H54 (cell line): ENCODE data around the gene GNL3L.
"Not testable (repeated sequence)": the region's sequence is repeated elsewhere in the genome, so short reads cannot be mapped to it uniquely, and the experiment has no call there.

Experiments
- DNase-seq: peaks from one replicate; pipeline ENCODE4 v3.0.0; 2011; ENCODE audit warnings: low spot score, mixed read lengths; ENCODE audit not compliant: insufficient read length
- FAIRE-seq: peaks from 3 replicates; lab custom pipeline; 2011; peaks lifted over from hg19 to GRCh38; lab: Jason Lieb, UNC
- POLR2A ChIP-seq: IDR thresholded peaks from 2 replicates; pipeline ENCODE4 v1.6.1; 2011; ENCODE audit warnings: low read depth, mild to moderate bottlenecking, low read length

The GNL3L gene

DNA sequence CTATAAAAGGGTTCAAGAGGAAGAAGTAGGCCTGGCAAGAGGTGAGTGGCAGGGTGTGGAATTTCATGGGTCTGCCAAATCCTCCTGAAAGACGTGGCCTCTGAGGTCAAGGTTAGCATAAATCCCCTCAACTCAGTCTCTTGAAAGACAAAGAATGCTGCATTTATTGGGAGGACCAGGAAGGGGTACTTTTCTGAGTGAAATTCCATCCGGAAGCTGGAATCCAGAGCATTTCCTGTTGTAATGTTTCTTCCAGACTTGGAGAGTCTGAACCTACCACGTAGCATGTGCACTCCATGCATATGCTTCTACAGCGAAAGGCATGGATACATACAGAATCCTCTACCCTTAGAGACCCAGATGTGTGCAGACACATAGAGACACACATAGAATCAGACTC is 20.6 kb upstream of the GNL3L start:
- DNase-seq (no peak), FAIRE-seq (no peak)
- no peak for TF ChIP-seq POLR2A

DNA sequence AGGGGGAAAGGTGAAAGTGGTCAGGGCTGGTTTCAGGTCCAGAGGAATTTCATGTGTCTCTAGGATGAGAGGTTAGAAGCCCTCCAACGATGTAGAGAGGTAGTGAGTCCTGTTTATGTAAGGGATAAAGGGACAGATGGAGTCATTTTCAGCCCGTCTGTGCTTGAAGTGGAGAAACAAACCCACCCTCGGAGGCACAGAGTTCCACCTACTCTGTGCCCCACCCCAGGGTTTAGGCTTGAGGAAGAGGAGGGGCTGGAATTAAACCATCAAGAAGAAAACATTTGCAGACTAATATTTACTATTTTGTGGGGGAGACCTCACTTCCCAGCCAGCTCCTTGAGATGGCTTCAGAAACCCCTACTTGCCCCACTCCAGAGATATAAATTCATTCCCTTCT is 868 bp upstream of the GNL3L start:
- FAIRE-seq = no peak
- no peak for DNase-seq
- TF ChIP-seq POLR2A = no peak

DNA sequence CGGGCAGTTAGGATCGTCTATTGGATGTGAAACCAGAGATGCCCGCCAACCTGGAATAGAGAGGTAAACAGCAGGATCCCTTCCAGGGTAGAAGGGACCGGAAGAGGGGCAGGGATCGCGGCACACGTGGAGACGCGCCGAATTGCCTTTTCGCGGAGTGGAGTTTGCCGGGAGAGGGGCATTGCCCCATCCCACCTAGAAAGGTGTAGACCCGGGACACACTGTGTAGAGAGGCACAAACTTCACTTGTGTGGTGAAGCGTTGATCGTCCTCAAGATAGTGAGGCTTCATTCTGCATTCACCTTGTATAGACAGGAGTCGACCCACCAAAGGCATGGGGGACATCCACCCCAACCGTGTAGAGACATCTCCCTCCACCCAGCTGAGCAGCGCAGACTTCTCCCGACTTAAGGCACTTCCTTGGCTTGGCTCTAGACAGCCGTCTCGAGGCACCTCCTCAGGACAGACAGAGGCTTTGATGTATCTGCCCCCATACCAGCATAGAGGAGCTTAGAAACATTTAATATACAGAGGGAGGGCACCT is 410 bp downstream of the GNL3L start:
- TF ChIP-seq POLR2A = no peak
- DNase-seq (no peak), FAIRE-seq (no peak)

DNA sequence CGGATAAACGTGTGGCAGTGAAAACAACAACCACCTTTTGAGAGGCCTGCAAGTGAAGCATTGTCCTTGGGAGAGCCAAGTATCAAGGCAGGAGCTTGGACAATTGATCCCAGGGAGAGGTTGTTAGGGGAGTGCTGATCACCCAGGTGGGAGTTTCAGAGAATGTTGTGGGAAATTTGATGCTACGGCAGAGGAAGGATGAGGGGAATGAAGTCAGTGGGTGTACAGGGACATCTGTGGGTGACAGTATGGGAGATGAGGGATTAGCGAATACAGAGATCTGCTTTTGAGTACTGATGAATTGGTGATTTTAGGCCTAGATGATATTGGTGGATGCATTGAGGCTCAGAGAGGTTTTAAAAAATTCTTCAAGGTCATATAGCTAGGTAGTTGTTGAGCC is 4.3 kb downstream of the GNL3L start:
- FAIRE-seq (no peak), DNase-seq (no peak)
- TF ChIP-seq POLR2A = no peak

DNA sequence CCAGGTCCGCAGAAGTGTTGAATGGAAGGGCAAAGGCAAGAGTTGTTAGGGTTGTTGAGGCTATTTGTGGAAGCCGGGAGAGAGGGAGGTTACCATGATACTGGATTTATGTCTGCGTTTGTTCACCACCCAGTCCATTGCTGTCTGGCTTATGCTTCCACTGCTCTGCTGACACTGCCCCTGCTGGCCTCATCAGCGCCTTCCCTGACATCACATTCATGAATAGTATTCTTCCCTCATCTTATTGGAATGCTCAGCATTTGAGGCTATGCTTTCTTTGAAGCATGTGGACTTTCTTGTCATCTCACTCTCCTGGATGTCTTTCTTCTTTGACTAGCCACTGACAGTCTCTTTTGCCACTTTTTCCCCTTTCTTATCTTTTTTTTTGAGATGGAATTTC is 10.3 kb downstream of the GNL3L start:
- DNase-seq = no peak
- no peak for TF ChIP-seq POLR2A
- no peak for FAIRE-seq

DNA sequence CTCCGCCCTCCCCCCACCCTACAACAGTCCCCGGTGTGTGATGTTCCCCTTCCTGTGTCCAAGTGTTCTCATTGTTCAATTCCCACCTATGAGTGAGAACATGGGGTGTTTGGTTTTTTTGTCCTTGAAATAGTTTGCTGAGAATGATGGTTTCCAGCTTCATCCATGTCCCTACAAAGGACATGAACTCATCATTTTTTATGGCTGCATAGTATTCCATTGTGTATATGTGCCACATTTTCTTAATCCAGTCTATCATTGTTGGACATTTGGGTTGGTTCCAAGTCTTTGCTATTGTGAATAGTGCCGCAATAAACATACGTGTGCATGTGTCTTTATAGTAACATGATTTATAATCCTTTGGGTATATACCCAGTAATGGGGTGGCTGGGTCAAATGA is 12.2 kb downstream of the GNL3L start:
- FAIRE-seq, DNase-seq: not testable (repeated sequence)

DNA sequence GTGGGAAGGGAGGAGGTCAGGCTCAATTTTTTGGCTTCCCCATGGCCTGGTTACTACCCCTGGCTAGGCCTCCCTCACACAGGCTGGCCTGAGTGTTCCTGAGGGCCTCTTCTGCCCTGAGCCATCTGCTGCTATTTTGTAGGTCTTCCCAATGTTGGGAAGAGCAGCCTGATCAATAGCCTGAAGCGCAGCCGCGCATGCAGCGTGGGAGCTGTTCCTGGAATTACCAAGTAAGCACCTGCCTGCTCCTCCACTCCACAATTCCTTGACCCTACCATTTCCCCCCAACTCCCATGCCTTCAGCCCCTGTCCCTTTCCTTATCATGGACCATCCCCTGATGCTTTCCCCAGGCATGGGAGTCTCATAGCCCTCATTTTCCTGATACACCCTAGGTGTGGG is 20.8 kb downstream of the GNL3L start:
- DNase-seq (no peak), FAIRE-seq (no peak)
- TF ChIP-seq POLR2A = no peak

DNA sequence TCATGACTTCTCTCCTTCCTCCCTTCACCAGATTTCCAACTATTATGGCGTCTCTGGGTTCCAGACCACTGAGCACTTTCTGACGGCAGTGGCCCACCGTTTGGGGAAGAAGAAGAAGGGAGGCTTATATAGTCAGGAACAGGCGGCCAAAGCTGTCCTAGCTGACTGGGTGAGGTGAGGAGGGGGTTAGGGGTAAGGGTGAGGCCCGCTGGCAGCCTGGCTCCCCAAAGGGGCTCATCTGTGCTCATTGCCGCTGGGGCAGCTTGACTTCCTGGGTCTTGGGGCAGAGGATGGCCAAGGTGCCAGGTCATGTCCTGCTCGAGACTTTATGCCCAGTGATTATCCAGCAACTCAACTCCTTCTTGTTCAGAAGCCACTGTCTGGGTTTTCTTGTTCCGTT is 21.8 kb downstream of the GNL3L start:
- FAIRE-seq (no peak), DNase-seq (no peak)
- TF ChIP-seq POLR2A = no peak

DNA sequence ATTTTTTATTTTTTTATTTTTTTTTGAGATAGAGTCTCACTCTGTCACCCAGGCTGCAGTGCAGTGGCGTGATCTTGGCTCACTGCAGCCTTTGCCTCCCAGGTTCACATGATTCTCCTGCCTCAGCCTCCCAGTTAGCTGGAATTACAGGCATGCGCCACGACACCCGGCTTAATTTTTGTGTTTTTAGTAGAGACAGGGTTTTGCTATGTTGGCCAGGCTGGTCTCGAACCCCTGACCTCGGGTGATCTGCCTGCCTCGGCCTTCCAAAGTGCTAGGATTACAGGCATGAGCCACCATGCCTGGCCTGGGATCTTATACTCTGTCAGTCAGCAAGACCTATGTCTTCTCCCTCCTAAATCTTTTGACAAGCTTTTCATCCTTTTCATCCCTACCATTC is 25.0 kb downstream of the GNL3L start:
- not testable (repeated sequence) for DNase-seq, FAIRE-seq

DNA sequence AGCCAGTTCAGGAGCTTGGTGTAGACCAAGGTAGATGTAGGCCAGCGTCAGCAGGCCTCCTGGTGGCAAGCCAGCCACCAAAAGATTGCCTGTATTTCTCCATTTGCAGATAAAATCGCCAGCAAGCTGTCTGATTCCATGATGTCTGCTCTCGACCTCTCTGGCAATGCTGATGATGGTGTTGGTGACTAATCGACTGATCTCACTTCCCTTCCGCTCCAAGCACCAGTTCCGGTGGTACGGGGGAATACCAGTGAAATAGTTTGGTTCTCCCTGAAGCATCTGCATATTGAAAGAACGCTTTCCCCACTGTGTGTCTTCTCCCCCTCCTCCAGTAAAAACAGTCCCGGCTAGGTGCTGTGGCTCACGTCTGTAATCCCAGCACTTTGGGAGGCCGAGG is 30.4 kb downstream of the GNL3L start:
- TF ChIP-seq POLR2A = no peak
- DNase-seq (no peak), FAIRE-seq (no peak)

DNA sequence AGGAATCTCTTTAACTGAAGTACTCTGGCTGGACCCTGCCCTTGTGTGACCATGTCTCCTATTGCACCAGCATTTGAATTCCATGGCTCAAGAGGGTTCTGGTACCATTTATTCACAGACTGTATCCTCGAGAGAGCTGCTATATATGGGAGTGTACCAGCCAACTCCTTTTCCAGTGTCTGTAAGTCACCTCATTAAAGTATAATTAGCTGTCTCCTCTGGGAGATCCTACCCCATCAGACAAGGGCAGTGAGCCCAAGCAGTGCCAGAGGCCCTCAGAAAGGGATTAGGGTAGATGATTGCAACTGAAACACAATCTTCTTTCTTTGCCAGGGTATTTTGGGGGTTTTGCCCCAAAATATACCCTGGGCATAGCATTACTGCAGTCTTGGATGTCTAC is 31.6 kb downstream of the GNL3L start:
- TF ChIP-seq POLR2A = no peak
- no peak for FAIRE-seq

DNA sequence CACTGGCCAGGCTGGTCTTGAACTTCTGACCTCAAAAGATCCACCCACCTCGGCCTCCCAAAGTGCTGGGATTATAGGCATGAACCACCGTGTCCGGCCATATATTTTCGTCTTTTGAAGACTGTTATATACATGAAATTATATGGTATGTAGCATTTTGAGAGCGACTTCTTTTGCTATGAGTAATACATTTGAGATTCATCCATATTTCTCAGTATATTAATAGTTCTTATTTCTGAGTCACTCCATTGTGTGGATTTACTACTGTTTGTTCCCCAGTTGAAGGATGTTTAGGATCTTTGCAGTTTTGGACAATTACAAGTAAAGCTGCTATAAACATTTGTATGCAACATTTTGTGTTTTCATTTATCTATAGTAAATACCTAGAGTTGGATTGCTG is 34.9 kb downstream of the GNL3L start:
- DNase-seq (peak; percentile 2), FAIRE-seq (no peak)
- no peak for TF ChIP-seq POLR2A

More for the DNA sequence above, 31.6 kb downstream of the GNL3L start:
- no peak for DNase-seq

DNA sequence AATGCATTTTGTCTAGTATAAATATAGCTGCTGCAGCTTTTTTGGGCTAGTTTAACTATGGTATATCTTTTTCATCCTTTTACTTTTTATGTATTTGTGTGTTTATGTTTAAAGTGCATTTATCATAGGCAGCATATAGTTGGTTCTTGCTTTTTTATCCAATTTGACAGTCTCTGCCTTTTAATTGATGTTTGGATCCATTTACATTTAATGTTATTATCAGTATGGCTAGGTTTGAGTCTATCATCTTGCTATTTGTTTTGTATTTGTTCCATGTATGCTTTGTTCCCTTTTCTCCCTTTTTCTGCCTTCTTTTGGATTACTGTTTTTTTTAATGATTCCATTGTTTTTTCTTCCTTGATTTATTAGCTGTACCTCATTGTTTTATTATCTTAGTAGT is 40.3 kb downstream of the GNL3L start:
- TF ChIP-seq POLR2A = no peak
- FAIRE-seq (no peak), DNase-seq (no peak)

DNA sequence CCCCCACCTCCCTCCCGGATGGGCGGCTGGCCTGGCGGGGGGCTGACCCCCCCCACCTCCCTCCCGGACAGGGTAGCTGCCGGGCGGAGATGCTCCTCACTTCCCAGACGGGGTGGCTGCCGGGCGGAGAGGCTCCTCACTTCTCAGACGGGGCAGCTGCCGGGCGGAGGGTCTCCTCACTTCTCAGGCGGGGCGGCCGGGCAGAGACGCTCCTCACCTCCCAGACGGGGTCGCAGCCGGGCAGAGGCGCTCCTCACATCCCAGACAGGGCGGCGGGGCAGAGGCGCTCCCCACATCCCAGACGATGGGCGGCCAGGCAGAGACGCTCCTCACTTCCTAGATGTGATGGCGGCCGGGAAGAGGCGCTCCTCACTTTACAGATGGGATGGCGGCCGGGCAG is 42.6 kb downstream of the GNL3L start:
- DNase-seq, FAIRE-seq: not testable (repeated sequence)

DNA sequence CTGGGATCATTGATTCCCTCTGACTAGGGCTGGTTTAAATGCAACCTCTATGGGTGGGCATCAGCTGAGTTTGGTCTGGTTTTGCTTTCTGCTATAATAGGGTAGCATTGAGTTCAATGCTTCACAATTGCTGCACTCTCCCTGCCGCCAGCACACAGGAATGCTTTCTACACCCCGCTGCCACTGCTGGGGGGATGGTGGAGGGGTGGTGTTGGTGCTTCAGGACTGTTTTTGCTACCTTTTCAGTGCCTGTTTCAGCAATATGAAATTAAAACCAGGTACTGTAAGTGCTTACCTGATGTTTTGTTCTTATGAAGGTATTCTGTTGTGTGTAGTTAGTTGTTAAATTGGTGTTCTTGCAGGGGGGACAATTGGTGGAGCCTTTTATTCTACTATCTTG is 67.7 kb downstream of the GNL3L start:
- no peak for DNase-seq
- TF ChIP-seq POLR2A = no peak
- no peak for FAIRE-seq

DNA sequence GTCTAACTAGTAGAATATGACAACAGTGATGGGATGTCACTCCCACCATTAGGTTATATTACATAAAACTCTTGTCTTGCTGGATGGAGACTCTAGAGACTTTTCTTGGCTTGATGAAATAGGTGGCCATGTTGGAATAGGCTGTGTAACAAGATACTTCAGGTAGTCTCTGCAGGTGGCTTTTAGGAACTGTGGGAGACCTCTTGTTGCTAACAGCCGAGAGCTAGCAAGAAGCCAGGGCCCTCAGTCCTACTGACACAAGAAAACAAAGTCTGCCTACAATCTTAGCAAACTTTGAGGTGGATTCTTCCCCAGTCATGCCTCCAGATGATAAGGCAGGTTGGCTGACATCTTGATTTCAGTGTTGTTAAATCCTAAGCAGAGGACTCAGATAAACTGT is 72.5 kb downstream of the GNL3L start:
- DNase-seq (no peak), FAIRE-seq (no peak)
- TF ChIP-seq POLR2A = no peak
